Subcutaneous abdominal adipose tissue (tissue), 5 donors: Measurements from ENCODE around the gene EPHA6.
"Not testable (repeated sequence)": the region's sequence is repeated elsewhere in the genome, so short reads cannot be mapped to it uniquely, and the experiment has no call there.

Experiments
- H3K27ac ChIP-seq: one replicate; pipeline ENCODE4 v1.7.0; 2013; ENCODE audit warnings: low read depth, mild to moderate bottlenecking, inconsistent platforms, low read length, moderate library complexity
- H3K27me3 ChIP-seq, 5 donors: one replicate each; pipeline ENCODE4 v1.7.0; 2013; ENCODE audit warnings: low read length in 5 of 5, inconsistent platforms in 1 of 5; ENCODE audit not compliant: control insufficient read depth in 5 of 5, insufficient read depth in 4 of 5
- H3K36me3 ChIP-seq, 5 donors: one replicate each; pipeline ENCODE4 v1.7.0; 2013; ENCODE audit warnings: low read length in 5 of 5; ENCODE audit not compliant: control insufficient read depth in 5 of 5, insufficient read depth in 5 of 5
- H3K4me1 ChIP-seq, 5 donors: one replicate each; pipeline ENCODE4 v1.7.0; 2013; ENCODE audit warnings: low read length in 5 of 5, mild to moderate bottlenecking in 3 of 5, moderate library complexity in 1 of 5; ENCODE audit not compliant: control insufficient read depth in 5 of 5, insufficient read depth in 5 of 5
- H3K4me3 ChIP-seq, 5 donors: one replicate each; pipeline ENCODE4 v1.7.0; 2013; ENCODE audit warnings: low read length in 5 of 5, low read depth in 1 of 5
- H3K9ac ChIP-seq, 5 donors: one replicate each; pipeline ENCODE4 v1.7.0; 2013; ENCODE audit warnings: low read length in 5 of 5, mild to moderate bottlenecking in 4 of 5, moderate library complexity in 3 of 5
- H3K9me3 ChIP-seq, 5 donors: one replicate each; pipeline ENCODE4 v1.7.0; 2013; ENCODE audit warnings: low read length in 5 of 5; ENCODE audit not compliant: control insufficient read depth in 5 of 5
- donor health status: healthy.
- donor health status: healthy.
- donor health status: healthy.
- donor health status: healthy.
- donor health status: healthy.

EPHA6 gene

GRCh38 chr3:97256060-97256459 is 441.7 kb downstream of the EPHA6 start:
- Histone ChIP-seq H3K27ac (no peak overlapping the region), H3K4me1 (peaks cover 0 to 9% (median 0%) of the 10 kb centered on the region in 5 donors), H3K9me3 (no peaks in the 10 kb centered on the region), H3K4me3 (no peak overlapping the region), H3K27me3 (peaks cover 0 to 3% (median 0%) of the 10 kb centered on the region in 5 donors), H3K36me3 (no peaks in the 10 kb centered on the region), H3K9ac (no peak overlapping the region)

GRCh38 chr3:97257942-97258697 is 443.7 kb downstream of the EPHA6 start:
- Histone ChIP-seq H3K27me3 (peaks cover 0 to 3% (median 0%) of the 10 kb centered on the region in 5 donors), H3K9ac (no peak overlapping the region), H3K36me3 (no peaks in the 10 kb centered on the region), H3K9me3 (no peaks in the 10 kb centered on the region), H3K4me1 (peaks cover 0 to 9% (median 0%) of the 10 kb centered on the region in 5 donors), H3K27ac (no peak overlapping the region), H3K4me3 (no peak overlapping the region)

GRCh38 chr3:97259263-97259662 is 444.9 kb downstream of the EPHA6 start:
- Histone ChIP-seq H3K9ac (no peak overlapping the region), H3K27me3 (peaks cover 0 to 3% (median 0%) of the 10 kb centered on the region in 5 donors), H3K4me3 (no peak overlapping the region), H3K9me3 (no peaks in the 10 kb centered on the region), H3K4me1 (peaks cover 0 to 9% (median 0%) of the 10 kb centered on the region in 5 donors), H3K36me3 (no peaks in the 10 kb centered on the region), H3K27ac (no peak overlapping the region)

GRCh38 chr3:97264180-97264579 is 449.8 kb downstream of the EPHA6 start:
- Histone ChIP-seq H3K4me1 (peaks cover 0 to 9% (median 0%) of the 10 kb centered on the region in 5 donors), H3K27ac (no peak overlapping the region), H3K9ac (no peak overlapping the region), H3K36me3 (no peaks in the 10 kb centered on the region), H3K9me3 (peaks cover 0 to 5% (median 0%) of the 10 kb centered on the region in 5 donors), H3K27me3 (no peaks in the 10 kb centered on the region), H3K4me3 (no peak overlapping the region)

GRCh38 chr3:97265237-97266005 is 451.0 kb downstream of the EPHA6 start:
- H3K36me3 ChIP-seq = no peaks in the 10 kb centered on the region

GRCh38 chr3:97269202-97269601 is 454.8 kb downstream of the EPHA6 start:
- Histone ChIP-seq H3K9me3 (peaks cover 0 to 5% (median 0%) of the 10 kb centered on the region in 5 donors), H3K9ac (no peak overlapping the region), H3K27me3 (no peaks in the 10 kb centered on the region), H3K27ac (no peak overlapping the region), H3K4me3 (no peak overlapping the region), H3K36me3 (no peaks in the 10 kb centered on the region), H3K4me1 (peaks cover 0 to 4% (median 3%) of the 10 kb centered on the region in 5 donors)

More at GRCh38 chr3:97265237-97266005, 451.0 kb downstream of the EPHA6 start:
- no peaks in the 10 kb centered on the region for H3K27me3 ChIP-seq
- H3K27ac ChIP-seq = no peak overlapping the region
- peaks cover 0 to 8% (median under 1%) of the 10 kb centered on the region in 5 donors for H3K4me1 ChIP-seq
- peaks cover 0 to 5% (median 0%) of the 10 kb centered on the region in 5 donors for H3K9me3 ChIP-seq
- H3K4me3 ChIP-seq = no peak overlapping the region
- H3K9ac ChIP-seq = no peak overlapping the region

- H3K27me3 ChIP-seq, H3K4me1 ChIP-seq, H3K4me3 ChIP-seq, H3K9ac ChIP-seq, H3K9me3 ChIP-seq, H3K27ac ChIP-seq, H3K36me3 ChIP-seq: not testable (repeated sequence)
These were observed 462.6 kb downstream of the EPHA6 start for GRCh38 chr3:97276879-97277550.

GRCh38 chr3:97277708-97278107 is 463.3 kb downstream of the EPHA6 start:
- Histone ChIP-seq H3K9me3 (no peaks in the 10 kb centered on the region), H3K9ac (no peak overlapping the region), H3K27ac (no peak overlapping the region), H3K36me3 (no peaks in the 10 kb centered on the region), H3K4me1 (no peaks in the 10 kb centered on the region), H3K27me3 (no peaks in the 10 kb centered on the region), H3K4me3 (no peak overlapping the region)

GRCh38 chr3:97278506-97278905 is 464.1 kb downstream of the EPHA6 start:
- H3K27me3 ChIP-seq = no peaks in the 10 kb centered on the region
- no peaks in the 10 kb centered on the region for H3K9me3 ChIP-seq
- H3K4me3 ChIP-seq = no peak overlapping the region
- H3K36me3 ChIP-seq = no peaks in the 10 kb centered on the region
- H3K9ac ChIP-seq = no peak overlapping the region
- no peak overlapping the region for H3K27ac ChIP-seq
- no peaks in the 10 kb centered on the region for H3K4me1 ChIP-seq

GRCh38 chr3:97291901-97292300 is 477.5 kb downstream of the EPHA6 start:
- H3K27ac ChIP-seq = no peak overlapping the region
- no peaks in the 10 kb centered on the region for H3K4me1 ChIP-seq
- H3K9me3 ChIP-seq = peaks cover 0 to 20% (median 2%) of the 10 kb centered on the region in 5 donors
- no peaks in the 10 kb centered on the region for H3K27me3 ChIP-seq
- H3K36me3 ChIP-seq = no peaks in the 10 kb centered on the region
- H3K9ac ChIP-seq = no peak overlapping the region
- no peak overlapping the region for H3K4me3 ChIP-seq
